ENCODE results near the gene KLHDC8A. TPM values are rescaled to one million over a fixed set of nuclear protein-coding genes. Genes with fewer than 3 reads are reported as not detected.

Gene KLHDC8A
- total and polyA plus RNA-seq, 4 experiments from 2014 or later: not detected

DNA sequence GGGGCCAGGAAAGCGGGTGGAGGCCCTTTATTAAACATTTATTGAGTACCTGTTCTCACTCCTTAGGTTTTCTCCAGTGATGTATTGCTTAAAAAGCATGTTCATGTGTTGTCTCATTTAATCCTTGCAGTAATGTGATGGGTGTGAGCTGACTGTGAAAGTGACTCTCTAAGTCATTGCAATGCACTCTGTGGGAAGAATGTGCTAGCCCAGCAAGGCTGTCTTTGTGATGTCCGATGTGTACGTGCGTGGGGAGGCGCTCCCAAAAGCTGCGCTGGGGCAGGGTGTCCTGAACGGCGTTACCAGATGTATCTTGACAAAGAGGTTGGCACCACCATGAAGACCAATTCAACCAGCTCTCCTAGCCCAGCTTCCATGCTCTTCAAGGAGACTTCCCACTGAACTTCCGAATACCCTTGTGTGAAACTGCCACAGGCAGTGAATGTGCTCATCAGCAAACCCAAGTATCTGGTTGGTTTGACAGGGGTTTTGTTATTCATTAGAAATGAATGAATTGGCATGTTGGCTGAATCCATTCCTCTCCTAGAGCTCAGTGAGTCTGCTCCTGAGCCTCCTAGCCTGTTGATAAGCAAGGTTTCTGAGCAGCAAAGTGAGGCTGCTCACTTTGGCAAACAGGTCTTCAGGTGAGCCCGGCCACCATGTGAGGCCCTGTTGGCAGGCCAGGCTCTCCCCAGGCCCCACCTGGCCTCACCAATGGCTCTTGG, 63.2 kb downstream of the KLHDC8A start:
- H3K9me3 ChIP-seq (ENCODE audit: control insufficient read depth in 1 of 2, low read length in 2 of 2): no peaks in the 10 kb centered on the region
- Mint-ChIP-seq H3K4me1 (peaks cover 38 to 91% (median 63%) of the 10 kb centered on the region in 4 donors), H3K9me3 (peaks cover 0 to under 1% (median 0%) of the 10 kb centered on the region in 8 donors), H3K27ac (peak overlapping the region in 6 of 7 donors; percentile 38 to 82 (median 71)), H3K36me3 (no peaks in the 10 kb centered on the region), H3K4me3 (no peak overlapping the region), H3K27me3 (no peaks in the 10 kb centered on the region)
- no peaks in the 10 kb centered on the region for H3K36me3 ChIP-seq (ENCODE audit: insufficient read depth, low read length)
- intact Hi-C loops (cut with micrococcal nuclease): no loop called here
- no peak for DNase-seq
- H3K27ac ChIP-seq (ENCODE audit: low read depth, low read length): no peak overlapping the region
- ChIA-PET POLR2A (ENCODE audit: partially characterized antibody) (interaction anchor here (1.5 to 15.2 kb wide), 3 partner anchors 6 to 26 kb away, joined by 6 to 159 read pairs (median 67); partner anchors contain the start of gene NUAK2), CTCF (ENCODE audit: partially characterized antibody) (interaction anchor here (1.9 to 10.6 kb wide), 5 partner anchors 9 to 32 kb away, joined by 5 to 79 read pairs (median 26); partner anchors contain the start of gene NUAK2)
- peaks cover 81% of the 10 kb centered on the region for H3K4me1 ChIP-seq (ENCODE audit: insufficient read depth, low read length)
- H3K27me3 ChIP-seq (ENCODE audit: insufficient read depth, low read length): no peaks in the 10 kb centered on the region
- no peak overlapping the region for H3K4me3 ChIP-seq (ENCODE audit: low read length in 2 of 2)

GRCh38 chr1:205291596-205291995, 65.1 kb downstream of the KLHDC8A start:
- Histone ChIP-seq H3K4me1 (ENCODE audit: insufficient read depth, low read length) (peaks cover 82% of the 10 kb centered on the region), H3K36me3 (ENCODE audit: insufficient read depth, low read length) (no peaks in the 10 kb centered on the region), H3K9me3 (ENCODE audit: control insufficient read depth in 1 of 2, low read length in 2 of 2) (no peaks in the 10 kb centered on the region), H3K27ac (ENCODE audit: low read depth, low read length) (no peak overlapping the region), H3K27me3 (ENCODE audit: insufficient read depth, low read length) (no peaks in the 10 kb centered on the region), H3K4me3 (ENCODE audit: low read length in 2 of 2) (no peak overlapping the region)
- no peaks in the 10 kb centered on the region for H3K36me3 Mint-ChIP-seq
- peaks cover 47 to 91% (median 67%) of the 10 kb centered on the region in 4 donors for H3K4me1 Mint-ChIP-seq
- ChIA-PET POLR2A (ENCODE audit: partially characterized antibody) (interaction anchor here (0.6 to 23.5 kb wide), 4 partner anchors 15 to 29 kb away, joined by 3 to 1030 read pairs (median 3); partner anchors contain the start of gene NUAK2), CTCF (ENCODE audit: partially characterized antibody) (interaction anchor here (1.0 to 10.6 kb wide), 2 partner anchors 18 to 28 kb away, joined by 3 to 79 read pairs; no protein-coding TSS in a partner anchor)
- peaks cover 0 to 4% (median 0%) of the 10 kb centered on the region in 8 donors for H3K9me3 Mint-ChIP-seq
- H3K4me3 Mint-ChIP-seq: no peak overlapping the region
- no peak for DNase-seq
- H3K27ac Mint-ChIP-seq: peak overlapping the region in 6 of 7 donors; percentile 12 to 75 (median 50)
- no peaks in the 10 kb centered on the region for H3K27me3 Mint-ChIP-seq
- intact Hi-C loops (cut with micrococcal nuclease): no loop called here

- intact Hi-C loops (cut with micrococcal nuclease): loop anchor here (1.0 to 2.0 kb wide), 5 partner anchors 9 to 343 kb away; partner anchors contain the start of gene NUAK2
- peak overlapping the region in 1 of 2 donors; percentile 21 for H3K4me3 ChIP-seq (ENCODE audit: low read length in 2 of 2)
- peak overlapping the region; percentile 67 to 89 (median 82) for H3K4me3 Mint-ChIP-seq
- H3K9me3 ChIP-seq (ENCODE audit: control insufficient read depth in 1 of 2, low read length in 2 of 2): no peaks in the 10 kb centered on the region
- H3K27me3 Mint-ChIP-seq: no peaks in the 10 kb centered on the region
- H3K27ac Mint-ChIP-seq: peak overlapping the region; percentile 86 to 98 (median 95)
- CTCF ChIA-PET (ENCODE audit: partially characterized antibody): interaction anchor here (0.7 to 24.1 kb wide), 6 partner anchors 13 to 304 kb away, joined by 3 to 1429 read pairs (median 4); partner anchors contain the start of gene NUAK2
- peaks cover 0 to 7% of the 10 kb centered on the region in 2 donors for H3K36me3 Mint-ChIP-seq
- POLR2A ChIA-PET (ENCODE audit: partially characterized antibody): interaction anchor here (0.6 to 23.5 kb wide), 10 partner anchors 8 to 774 kb away, joined by 3 to 1030 read pairs (median 7); partner anchors contain the start of genes DSTYK, ELK4, NUAK2 and RBBP5
- peak overlapping the region; percentile 62 for H3K27ac ChIP-seq (ENCODE audit: low read depth, low read length)
- peaks cover 0 to 6% (median 0%) of the 10 kb centered on the region in 8 donors for H3K9me3 Mint-ChIP-seq
- H3K27me3 ChIP-seq (ENCODE audit: insufficient read depth, low read length): no peaks in the 10 kb centered on the region
- DNase-seq: peak; percentile 89 to 95 (median 91)
- peaks cover 87% of the 10 kb centered on the region for H3K4me1 ChIP-seq (ENCODE audit: insufficient read depth, low read length)
- peaks cover 55 to 92% (median 78%) of the 10 kb centered on the region in 4 donors for H3K4me1 Mint-ChIP-seq
- H3K36me3 ChIP-seq (ENCODE audit: insufficient read depth, low read length): no peaks in the 10 kb centered on the region
These were observed 68.8 kb downstream of the KLHDC8A start for GRCh38 chr1:205287767-205288559.

DNA sequence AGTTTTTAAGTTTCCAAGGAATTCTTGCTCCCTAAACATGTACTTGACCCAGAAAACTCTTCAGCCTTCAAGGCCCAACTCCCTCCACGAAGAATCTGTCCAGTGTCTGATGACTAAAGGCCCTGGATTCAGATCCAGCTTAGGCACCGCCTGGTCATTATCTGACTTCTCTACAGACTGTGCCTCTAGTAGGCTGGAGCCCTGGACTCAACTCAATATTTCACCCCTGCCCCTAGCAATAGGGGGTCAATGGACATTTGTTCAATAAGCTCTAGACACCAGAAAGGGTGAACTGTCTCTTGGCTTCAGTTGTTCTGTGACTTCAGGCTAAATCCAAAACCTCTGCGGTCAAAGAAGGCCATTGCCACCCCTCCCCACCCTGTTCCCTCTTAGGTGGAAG, 69.6 kb downstream of the KLHDC8A start:
- peaks cover 0 to 6% (median 0%) of the 10 kb centered on the region in 8 donors for H3K9me3 Mint-ChIP-seq
- peak overlapping the region; percentile 86 to 98 (median 95) for H3K27ac Mint-ChIP-seq
- H3K4me3 ChIP-seq (ENCODE audit: low read length in 2 of 2): peak overlapping the region; percentile 56 to 71
- H3K27me3 Mint-ChIP-seq: no peaks in the 10 kb centered on the region
- no peak for DNase-seq
- CTCF ChIA-PET (ENCODE audit: partially characterized antibody): interaction anchor here (3.0 to 24.1 kb wide), 3 partner anchors 11 to 36 kb away, joined by 11 to 1429 read pairs (median 229); partner anchors contain the start of gene NUAK2
- peak overlapping the region; percentile 62 for H3K27ac ChIP-seq (ENCODE audit: low read depth, low read length)
- intact Hi-C loops (cut with micrococcal nuclease): no loop called here
- peaks cover 0 to 7% of the 10 kb centered on the region in 2 donors for H3K36me3 Mint-ChIP-seq
- peak overlapping the region; percentile 74 to 89 (median 84) for H3K4me3 Mint-ChIP-seq
- peaks cover 91% of the 10 kb centered on the region for H3K4me1 ChIP-seq (ENCODE audit: insufficient read depth, low read length)
- H3K36me3 ChIP-seq (ENCODE audit: insufficient read depth, low read length): no peaks in the 10 kb centered on the region
- no peaks in the 10 kb centered on the region for H3K27me3 ChIP-seq (ENCODE audit: insufficient read depth, low read length)
- POLR2A ChIA-PET (ENCODE audit: partially characterized antibody): interaction anchor here (1.3 to 23.5 kb wide), 5 partner anchors 13 to 344 kb away, joined by 5 to 1030 read pairs (median 159); partner anchors contain the start of genes DSTYK, ELK4 and NUAK2
- H3K4me1 Mint-ChIP-seq: peaks cover 60 to 92% (median 80%) of the 10 kb centered on the region in 4 donors
- no peaks in the 10 kb centered on the region for H3K9me3 ChIP-seq (ENCODE audit: control insufficient read depth in 1 of 2, low read length in 2 of 2)

DNA sequence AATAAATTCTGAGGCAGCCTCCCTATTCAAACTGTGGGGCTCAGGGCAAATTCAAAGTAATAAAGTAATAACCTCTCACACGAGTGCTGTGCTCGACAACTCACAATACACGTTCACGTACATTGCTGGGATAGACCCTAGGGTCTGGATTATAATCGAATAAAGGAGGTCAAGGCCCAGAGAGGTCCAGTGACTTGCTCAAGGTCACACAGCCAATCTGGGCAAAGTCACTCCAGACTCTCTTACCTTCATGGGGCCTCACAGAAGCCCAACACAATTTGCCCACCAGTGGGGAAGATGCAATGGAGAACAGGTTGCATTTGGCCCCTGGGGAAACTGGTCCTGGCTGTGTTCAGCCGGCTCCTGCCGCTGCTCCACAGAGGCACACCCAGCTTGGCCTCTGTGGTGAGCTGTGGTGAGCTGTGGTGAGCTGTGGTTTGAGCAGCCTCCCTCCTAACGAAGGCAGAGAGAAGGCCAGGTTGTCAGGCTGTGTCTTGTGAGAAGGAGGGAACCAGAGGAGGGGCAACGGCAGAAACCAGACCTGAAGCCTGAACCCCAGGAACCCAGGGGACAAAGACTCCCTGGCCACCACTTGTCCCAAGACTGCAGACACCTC, 70.3 kb downstream of the KLHDC8A start:
- Histone ChIP-seq H3K9me3 (ENCODE audit: control insufficient read depth in 1 of 2, low read length in 2 of 2) (no peaks in the 10 kb centered on the region), H3K27ac (ENCODE audit: low read depth, low read length) (peak overlapping the region; percentile 62), H3K36me3 (ENCODE audit: insufficient read depth, low read length) (no peaks in the 10 kb centered on the region), H3K27me3 (ENCODE audit: insufficient read depth, low read length) (no peaks in the 10 kb centered on the region), H3K4me3 (ENCODE audit: low read length in 2 of 2) (peak overlapping the region; percentile 56 to 71), H3K4me1 (ENCODE audit: insufficient read depth, low read length) (peaks cover 86% of the 10 kb centered on the region)
- Mint-ChIP-seq H3K27ac (peak overlapping the region; percentile 86 to 98 (median 95)), H3K36me3 (peaks cover 0 to 7% of the 10 kb centered on the region in 2 donors), H3K9me3 (peaks cover 0 to 6% (median 0%) of the 10 kb centered on the region in 8 donors), H3K4me1 (peaks cover 58 to 86% (median 75%) of the 10 kb centered on the region in 4 donors), H3K27me3 (no peaks in the 10 kb centered on the region), H3K4me3 (peak overlapping the region; percentile 74 to 89 (median 84))
- ChIA-PET CTCF (ENCODE audit: partially characterized antibody) (interaction anchor here (0.9 to 24.1 kb wide), 4 partner anchors 11 to 36 kb away, joined by 5 to 1429 read pairs (median 120); partner anchors contain the start of gene NUAK2), POLR2A (ENCODE audit: partially characterized antibody) (interaction anchor here (0.9 to 23.5 kb wide), 7 partner anchors 12 to 463 kb away, joined by 3 to 1030 read pairs (median 5); partner anchors contain the start of genes NUAK2 and NUCKS1)
- DNase-seq: peak; percentile 68 to 81 (median 75)
- intact Hi-C loops (cut with micrococcal nuclease): no loop called here
